HT1080 (cell line): ENCODE data around the gene SLC6A6. TPM values are rescaled to one million over a fixed set of nuclear protein-coding genes. Genes with fewer than 3 reads are reported as not detected.
A peak's percentile ranks its signal among the peaks of the same experiment; 100 is the strongest.
"Not testable (repeated sequence)": the region's sequence is repeated elsewhere in the genome, so short reads cannot be mapped to it uniquely, and the experiment has no call there.

Experiments used
- DNase-seq: peaks from one replicate; pipeline ENCODE4 v3.0.0-alpha.2; 2015; ENCODE audit warnings: low read depth
- total RNA-seq: library from RNA; depleted of rRNA; stranded (reverse); fragments of >200 nt; shearing (Covaris generic); gene quantifications from 2 replicates; pipeline ENCODE4 v1.2.3, GENCODE V29; 2014

Gene SLC6A6
- total RNA-seq, 1 experiment from 2014 or later, result 40.1 TPM

DNA sequence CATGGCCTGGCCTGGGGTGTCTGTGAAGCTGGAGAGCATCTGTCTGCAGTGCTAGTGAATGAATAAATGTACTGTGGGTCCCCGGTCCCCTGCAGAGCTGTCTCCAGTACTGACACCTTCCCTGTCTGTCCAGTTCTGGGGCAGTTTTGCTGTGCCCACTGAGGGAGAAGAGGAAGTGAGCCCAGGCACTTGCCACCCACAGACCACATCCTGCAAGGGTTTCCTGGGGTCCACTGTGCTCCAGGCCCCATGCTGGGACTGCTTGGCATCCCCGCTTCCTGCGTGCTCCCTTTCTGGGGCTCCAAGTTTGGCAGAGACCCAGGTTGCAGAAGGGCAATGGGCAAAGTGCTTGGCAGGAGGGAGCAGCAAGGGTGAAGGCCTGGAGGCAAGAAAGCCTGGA lies 4.9 kb upstream of the SLC6A6 start:
- peak; percentile 30 for DNase-seq

DNA sequence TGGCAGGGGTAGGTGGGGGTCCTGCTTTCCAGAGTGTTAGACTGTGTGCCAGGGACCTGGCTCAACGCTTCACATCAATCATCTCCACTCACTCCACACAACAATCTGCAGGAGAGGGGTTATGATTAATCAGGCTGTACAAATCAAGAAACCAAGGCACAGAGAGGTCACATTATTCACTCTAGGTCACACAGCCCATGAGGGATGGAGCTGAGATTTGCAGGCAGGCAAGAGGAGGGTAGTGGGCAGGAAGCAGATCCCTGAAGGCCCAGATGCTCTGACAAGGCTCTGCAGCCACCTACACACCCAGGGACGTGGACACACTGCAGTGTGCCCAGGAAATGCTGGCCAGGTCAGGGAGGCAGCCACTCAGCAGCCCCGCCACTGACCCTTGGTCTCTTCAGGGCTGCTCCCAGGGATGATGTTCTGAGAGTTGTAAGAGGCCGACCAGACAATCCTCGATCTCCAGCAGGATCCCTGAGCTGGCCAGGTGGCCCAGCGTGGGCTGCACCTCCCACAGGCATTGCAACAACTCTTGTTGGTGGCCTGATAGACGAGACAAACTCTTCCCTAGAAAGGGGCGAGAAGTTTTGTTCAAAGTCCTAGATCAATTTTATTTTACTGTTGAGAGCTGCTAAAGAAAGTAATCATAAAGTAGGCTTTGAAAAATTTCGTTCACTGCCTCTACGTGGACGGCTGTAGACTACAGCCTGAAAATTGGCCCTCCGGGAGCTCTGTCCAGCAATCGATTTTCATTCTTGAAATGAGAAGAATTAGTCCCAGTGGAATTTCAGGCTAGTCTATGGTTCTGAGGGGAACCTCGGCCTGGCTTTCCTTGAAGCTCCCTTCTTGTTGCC lies 4.2 kb upstream of the SLC6A6 start:
- DNase-seq, result no peak

DNA sequence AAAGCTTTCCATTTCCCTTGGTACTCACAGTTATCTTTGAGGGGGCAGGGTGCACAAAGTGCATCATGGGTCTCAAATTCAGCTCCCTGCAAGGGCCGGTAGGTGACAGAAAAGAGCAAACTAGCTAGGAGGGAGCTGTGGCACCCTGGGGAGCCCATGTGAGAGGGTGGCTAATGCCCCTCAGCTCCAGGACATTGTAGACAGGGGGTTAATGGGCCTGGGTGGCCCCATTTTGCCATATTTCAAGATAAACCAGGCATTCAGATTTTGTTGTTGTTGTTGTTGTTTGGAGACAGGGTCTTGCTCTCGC lies 3.7 kb upstream of the SLC6A6 start:
- no peak for DNase-seq

DNA sequence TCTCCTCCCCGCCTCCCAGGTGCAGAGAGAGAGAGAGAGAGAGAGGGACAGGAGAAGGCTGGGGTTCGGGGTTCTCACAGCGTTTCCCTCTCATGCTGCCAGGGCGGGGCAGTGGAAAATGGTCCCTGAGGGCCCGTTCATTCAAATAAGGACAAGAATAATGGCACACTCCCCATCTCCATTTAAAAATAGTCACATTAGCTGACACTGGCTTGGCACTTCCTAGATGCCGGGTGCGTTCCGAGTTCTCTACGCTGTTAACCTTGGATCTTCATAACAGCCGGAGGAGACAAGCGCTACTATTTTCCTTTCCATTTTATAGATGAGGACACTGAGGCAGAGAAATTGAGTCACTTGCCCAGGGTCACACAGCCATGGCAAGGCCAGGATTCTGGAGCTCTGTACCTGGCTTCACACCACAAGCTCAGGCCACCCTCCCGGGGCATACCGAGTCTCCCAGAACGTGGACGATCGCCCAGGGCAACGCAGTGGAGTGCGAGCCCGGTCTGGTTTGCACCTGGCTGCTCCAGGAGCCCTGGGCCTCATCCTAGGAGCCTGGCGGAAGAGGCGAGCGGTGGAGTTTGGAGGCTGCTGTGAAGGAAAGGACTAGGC lies 608 bp upstream of the SLC6A6 start:
- DNase-seq, result no peak

DNA sequence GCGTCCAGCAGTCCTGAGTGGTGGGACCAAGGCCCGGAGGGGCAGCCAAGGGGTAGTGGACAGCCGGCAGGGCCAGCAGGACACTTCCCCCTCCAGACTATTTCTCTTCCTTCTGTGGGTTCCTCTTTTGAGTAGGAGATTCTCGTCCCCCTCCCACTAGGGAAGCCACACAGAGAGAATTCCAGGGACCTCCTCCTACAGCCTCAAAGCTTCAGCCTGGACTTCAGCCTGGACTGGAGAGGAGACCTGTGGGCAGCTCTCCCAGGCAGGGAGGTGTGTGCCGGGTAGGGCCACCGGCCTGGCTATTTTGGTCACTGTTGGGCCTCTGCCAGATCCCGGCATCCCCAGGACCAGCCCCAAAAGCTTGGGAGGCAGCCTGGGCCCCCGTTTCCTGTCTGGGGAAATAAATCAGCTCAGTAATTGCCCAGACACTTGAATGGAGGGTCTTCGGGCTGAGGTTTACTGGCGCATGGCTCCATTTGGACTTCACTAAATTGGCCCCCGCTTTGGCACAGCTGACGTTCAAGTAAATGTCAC lies 1.3 kb downstream of the SLC6A6 start:
- peak; percentile 38 for DNase-seq

- DNase-seq, result no peak
Observed at GRCh38 chr3:14404186-14404585, 1.8 kb downstream of the SLC6A6 start.

DNA sequence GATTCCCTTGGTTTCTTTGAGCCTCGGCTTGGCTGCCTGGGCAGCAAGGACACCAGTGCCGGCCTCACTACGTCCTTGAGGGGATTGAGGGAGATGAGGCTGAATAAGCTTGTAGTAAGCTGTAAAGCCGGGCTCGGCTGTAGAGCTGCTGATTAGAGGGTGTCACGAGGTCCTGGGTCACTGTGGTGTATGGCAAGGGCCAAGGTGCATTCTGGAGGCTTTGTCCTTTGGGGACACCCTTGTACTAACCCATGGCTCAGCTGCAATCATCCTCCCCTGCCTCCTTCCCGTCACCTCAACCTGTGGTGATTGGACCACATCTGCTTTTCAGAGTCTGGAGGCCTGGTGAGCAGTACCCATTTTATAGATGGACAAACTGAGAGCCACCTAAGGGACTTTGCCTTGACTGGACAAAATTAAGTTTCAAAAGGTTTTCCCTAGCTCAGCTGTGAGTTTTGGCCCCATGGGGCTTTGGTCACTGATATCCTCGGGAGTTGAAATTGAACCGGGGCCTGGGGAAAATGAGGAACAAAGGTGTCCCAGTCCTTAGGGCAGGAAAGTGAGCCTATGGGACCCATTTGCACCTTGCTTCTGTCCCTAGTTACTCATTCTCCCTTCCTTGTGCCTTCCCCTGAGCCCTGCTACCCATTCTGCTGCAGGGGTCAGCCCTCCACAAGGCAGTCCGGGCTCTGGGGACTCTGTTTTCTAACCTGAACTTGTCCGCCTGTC lies 2.4 kb downstream of the SLC6A6 start:
- DNase-seq, result no peak

- no peak for DNase-seq
Observed at GRCh38 chr3:14405360-14406238, 3.2 kb downstream of the SLC6A6 start.

GRCh38 chr3:14406336-14406735 lies 3.9 kb downstream of the SLC6A6 start:
- no peak for DNase-seq

DNA sequence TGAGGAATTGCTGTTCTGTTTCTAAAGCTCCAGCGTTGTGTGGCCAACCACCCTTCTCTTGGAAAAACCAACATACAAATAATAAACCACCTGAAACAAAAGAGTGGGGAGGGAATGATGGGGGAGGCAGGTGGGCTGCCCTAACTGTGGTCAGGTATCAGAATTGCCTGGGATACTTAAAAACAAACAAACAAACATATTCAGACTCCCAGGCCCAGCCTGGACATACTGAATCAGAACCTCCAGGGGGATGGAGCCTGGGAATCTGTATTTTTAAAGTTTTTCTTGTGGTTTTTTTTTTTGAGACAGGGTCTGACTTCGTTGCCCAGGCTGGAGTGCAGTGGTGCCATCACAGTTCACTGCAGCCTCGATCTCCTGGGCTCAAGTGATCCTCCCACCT lies 4.4 kb downstream of the SLC6A6 start:
- no peak for DNase-seq

GRCh38 chr3:14407203-14407602 lies 4.8 kb downstream of the SLC6A6 start:
- no peak for DNase-seq

- not testable (repeated sequence) for DNase-seq
Observed at GRCh38 chr3:14409779-14410063, 7.3 kb downstream of the SLC6A6 start.

DNA sequence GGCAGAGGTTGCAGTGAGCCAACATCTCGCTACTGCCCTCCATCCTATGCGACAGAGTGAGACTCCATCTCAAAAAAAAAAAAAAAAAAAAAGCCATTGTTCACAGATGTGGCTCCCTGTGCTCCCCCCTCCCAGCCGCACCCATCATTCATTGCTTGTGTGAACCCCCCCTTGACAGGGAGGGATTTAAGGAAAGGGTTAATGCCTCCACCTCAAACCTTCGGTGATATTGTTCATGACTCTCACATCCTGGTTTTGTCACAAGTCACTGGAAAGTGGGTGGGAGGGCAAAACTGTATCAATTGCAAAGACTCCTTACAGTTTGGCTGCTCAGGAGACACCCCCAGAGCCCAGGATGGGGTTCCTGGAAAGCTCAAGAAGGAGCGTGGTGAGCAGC lies 7.7 kb downstream of the SLC6A6 start:
- DNase-seq, result no peak

GRCh38 chr3:14410503-14411165 lies 8.2 kb downstream of the SLC6A6 start:
- DNase-seq, result peak; percentile 98

- no peak for DNase-seq
Observed at GRCh38 chr3:14411166-14411526, 8.7 kb downstream of the SLC6A6 start.

GRCh38 chr3:14411988-14412387 lies 9.6 kb downstream of the SLC6A6 start:
- DNase-seq, result no peak

DNA sequence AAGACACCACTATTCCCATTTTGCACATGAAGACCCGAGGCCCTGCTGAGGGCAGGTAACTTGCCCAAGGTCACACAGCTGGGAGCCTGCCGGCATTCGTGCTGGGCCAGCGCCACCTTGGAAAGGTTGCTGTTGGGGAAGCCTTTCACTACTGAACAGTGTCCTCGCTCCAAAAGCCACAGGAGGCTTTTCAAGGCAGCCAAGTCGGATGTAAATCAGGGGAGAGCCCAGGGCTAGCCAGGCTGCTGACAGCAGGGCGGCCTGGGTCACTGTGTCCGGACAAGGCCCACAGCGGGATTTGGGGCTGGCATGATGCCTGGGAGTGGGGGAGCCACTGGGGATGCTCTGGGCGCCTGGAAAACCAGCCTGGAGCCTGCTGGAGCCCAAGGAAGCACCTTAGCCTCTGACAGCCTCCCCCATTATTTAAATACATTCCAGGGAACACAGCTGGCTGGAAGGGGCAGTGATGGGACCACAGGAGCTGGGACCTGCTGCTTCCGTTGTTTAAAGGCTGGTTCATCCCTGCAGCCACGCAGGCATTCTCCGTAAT lies 10.5 kb downstream of the SLC6A6 start:
- DNase-seq, result no peak

GRCh38 chr3:14413381-14414071 lies 11.1 kb downstream of the SLC6A6 start:
- peak; percentile 61 for DNase-seq

DNA sequence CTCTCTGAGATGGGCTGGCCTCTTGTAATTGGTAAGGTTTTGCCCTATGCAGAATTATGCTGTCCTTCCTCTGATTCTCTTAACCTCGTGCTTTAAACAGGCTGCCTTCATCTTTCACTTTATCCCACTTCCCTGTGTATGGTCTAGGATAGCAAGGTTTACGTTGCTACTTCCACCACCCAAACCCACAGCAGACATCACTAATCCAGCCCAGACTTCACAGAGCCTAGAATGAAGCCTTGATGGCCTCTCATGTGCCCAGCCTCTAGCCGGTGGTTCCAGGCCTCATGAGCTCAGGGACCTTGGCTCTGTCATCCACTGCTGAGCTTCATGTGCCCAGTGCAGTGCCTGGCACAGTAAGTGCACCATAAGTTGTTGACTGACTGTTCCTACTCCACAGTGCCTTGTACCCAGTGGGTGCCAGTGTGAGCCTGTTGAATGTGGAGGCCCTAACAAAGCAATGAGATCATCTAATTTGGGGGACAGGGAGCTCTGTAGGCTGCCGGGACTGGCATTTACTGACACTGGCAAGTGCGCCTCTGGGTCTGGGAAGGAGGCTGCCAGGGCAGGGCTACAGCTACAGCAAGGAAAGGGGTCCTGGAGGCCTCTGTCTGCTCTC lies 12.5 kb downstream of the SLC6A6 start:
- peak; percentile 20 for DNase-seq

GRCh38 chr3:14415501-14415900 lies 13.1 kb downstream of the SLC6A6 start:
- DNase-seq, result peak; percentile 83
